Testis (tissue), 2 donors: Measurements from ENCODE around the gene PCLAF.

Source experiments
- CTCF ChIP-seq, 3 experiments: fragments of 450-650 bp in 2 of 3; fragments of 200-600 bp in 1 of 3; sonication (generic) in 1 of 3; IDR thresholded peaks; one replicate each; pipeline ENCODE4 v1.5.1; 2016 to 2019; ENCODE audit warnings: antibody characterized with exemption in 3 of 3, mild to moderate bottlenecking in 2 of 3, moderate library complexity in 1 of 3
- POLR2A ChIP-seq: fragments of 450-650 bp; IDR thresholded peaks from one replicate; pipeline ENCODE4 v1.6.1; 2017; ENCODE audit warnings: antibody characterized with exemption, mild to moderate bottlenecking, moderate library complexity

GRCh38 chr15:64361259-64361658, 20.0 kb downstream of the PCLAF start:
- no peak for TF ChIP-seq CTCF (IDR thresholded peaks at IDR 0.05)
- no peak for TF ChIP-seq POLR2A
